HEK293T (cell line): ENCODE results near the gene TTLL11.

Experiments
- BHLHE40 ChIP-seq: fragments of 450-650 bp; IDR thresholded peaks from 2 replicates; pipeline ENCODE4 v1.6.1; 2016; ENCODE audit warnings: mild to moderate bottlenecking, moderate library complexity, borderline replicate concordance
- CTBP1 ChIP-seq: fragments of 450-650 bp; IDR thresholded peaks from 2 replicates; pipeline ENCODE4 v1.6.1; 2016; ENCODE audit warnings: borderline replicate concordance
- ELF4 ChIP-seq: fragments of 450-650 bp; IDR thresholded peaks from 2 replicates; pipeline ENCODE4 v1.6.1; 2017; ENCODE audit warnings: antibody characterized with exemption
- FOXA1 ChIP-seq: fragments of 450-650 bp; IDR thresholded peaks from 2 replicates; pipeline ENCODE4 v1.6.1; 2016; ENCODE audit warnings: mild to moderate bottlenecking
- FOXK2 ChIP-seq: fragments of 450-650 bp; IDR thresholded peaks from 2 replicates; pipeline ENCODE4 v1.6.1; 2016; ENCODE audit warnings: mild to moderate bottlenecking
- FOXM1 ChIP-seq: fragments of 450-650 bp; IDR thresholded peaks from 2 replicates; pipeline ENCODE4 v1.6.1; 2017; ENCODE audit warnings: mild to moderate bottlenecking, borderline replicate concordance
- HDGF ChIP-seq: fragments of 450-650 bp; IDR thresholded peaks from 2 replicates; pipeline ENCODE4 v1.6.1; 2017; ENCODE audit warnings: antibody characterized with exemption, borderline replicate concordance
- L3MBTL2 ChIP-seq: fragments of 450-650 bp; conservative IDR thresholded peaks from 2 replicates; pipeline ENCODE4 v1.6.1; 2016; ENCODE audit warnings: mild to moderate bottlenecking
- LEF1 ChIP-seq: fragments of 450-650 bp; IDR thresholded peaks from 2 replicates; pipeline ENCODE4 v1.6.1; 2017; ENCODE audit warnings: mild to moderate bottlenecking, borderline replicate concordance
- NFRKB ChIP-seq: fragments of 450-650 bp; IDR thresholded peaks from 2 replicates; pipeline ENCODE4 v1.6.1; 2016; ENCODE audit warnings: mild to moderate bottlenecking, moderate library complexity
- SP1 ChIP-seq: fragments of 450-650 bp; IDR thresholded peaks from 2 replicates; pipeline ENCODE4 v1.6.1; 2017
- SUZ12 ChIP-seq: fragments of 450-650 bp; IDR thresholded peaks from 2 replicates; pipeline ENCODE4 v1.6.1; 2016; ENCODE audit warnings: mild to moderate bottlenecking
- TARDBP ChIP-seq: fragments of 450-650 bp; IDR thresholded peaks from 2 replicates; pipeline ENCODE4 v1.6.1; 2016
- TF ChIP-seq, protein P1 (sequence below): fragments of 450-650 bp; IDR thresholded peaks from 2 replicates; pipeline ENCODE4 v1.6.1; 2016

GRCh38 chr9:121892706-121893105 lies 200.4 kb downstream of the TTLL11 start:
- no peak for TF ChIP-seq SUZ12
- TF ChIP-seq CTBP1, result no peak
- no peak for TF ChIP-seq SP1
- TF ChIP-seq BHLHE40, result no peak
- TF ChIP-seq FOXM1, result no peak
- TF ChIP-seq FOXA1, result no peak
- TF ChIP-seq LEF1, result no peak
- TF ChIP-seq HDGF, result no peak
- TF ChIP-seq, protein P1, sequence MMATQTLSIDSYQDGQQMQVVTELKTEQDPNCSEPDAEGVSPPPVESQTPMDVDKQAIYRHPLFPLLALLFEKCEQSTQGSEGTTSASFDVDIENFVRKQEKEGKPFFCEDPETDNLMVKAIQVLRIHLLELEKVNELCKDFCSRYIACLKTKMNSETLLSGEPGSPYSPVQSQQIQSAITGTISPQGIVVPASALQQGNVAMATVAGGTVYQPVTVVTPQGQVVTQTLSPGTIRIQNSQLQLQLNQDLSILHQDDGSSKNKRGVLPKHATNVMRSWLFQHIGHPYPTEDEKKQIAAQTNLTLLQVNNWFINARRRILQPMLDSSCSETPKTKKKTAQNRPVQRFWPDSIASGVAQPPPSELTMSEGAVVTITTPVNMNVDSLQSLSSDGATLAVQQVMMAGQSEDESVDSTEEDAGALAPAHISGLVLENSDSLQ, result no peak
- no peak for TF ChIP-seq FOXK2
- TF ChIP-seq TARDBP, result no peak
- TF ChIP-seq ELF4, result no peak
- TF ChIP-seq NFRKB, result no peak
- TF ChIP-seq L3MBTL2, result no peak
